Fibroblast of lung (primary cell): ENCODE data around the gene ADAMTS14. TPM values are rescaled to one million over a fixed set of nuclear protein-coding genes. Genes with fewer than 3 reads are reported as not detected.

Experiments
- DNase-seq, 2 donors: peaks; one replicate each; pipeline versions ENCODE4 v3.0.0 to v3.0.0-alpha.2; 2010; ENCODE audit warnings: low read depth in 2 of 2
- H2AFZ ChIP-seq: 2 replicates; pipeline ENCODE4 v1.5.1; 2012; ENCODE audit warnings: low read length, control low read depth, inconsistent platforms
- H3K27ac ChIP-seq: 2 replicates; pipeline ENCODE4 v1.5.1; 2011; ENCODE audit warnings: low read length, control low read depth; ENCODE audit not compliant: insufficient read depth
- H3K27me3 ChIP-seq: 2 replicates; pipeline ENCODE4 v1.5.1; 2011; ENCODE audit warnings: mild to moderate bottlenecking, low read length; ENCODE audit not compliant: control insufficient read depth, insufficient read depth
- H3K36me3 ChIP-seq: 2 replicates; pipeline ENCODE4 v1.5.1; 2011; ENCODE audit warnings: low read length; ENCODE audit not compliant: control insufficient read depth, insufficient read depth
- H3K4me1 ChIP-seq: 2 replicates; pipeline ENCODE4 v1.5.1; 2011; ENCODE audit warnings: low read length; ENCODE audit not compliant: control insufficient read depth, insufficient read depth; ENCODE audit errors: extremely low read depth
- H3K4me2 ChIP-seq: 2 replicates; pipeline ENCODE4 v1.5.1; 2011; ENCODE audit warnings: low read length, control low read depth; ENCODE audit not compliant: insufficient read depth; ENCODE audit errors: extremely low read depth
- H3K4me3 ChIP-seq, 4 experiments: fragments of 200-600 bp in 1 of 4; sonication (generic) in 1 of 4; replicated peaks in 1 of 4; 2 replicates each; pipeline ENCODE4 v1.5.1; 2011 to 2016; ENCODE audit warnings: low read length in 4 of 4, low read depth in 3 of 4, mild to moderate bottlenecking in 3 of 4, control low read depth in 2 of 4, inconsistent platforms in 1 of 4, mixed read lengths in 1 of 4; ENCODE audit not compliant: insufficient read depth in 1 of 4; ENCODE audit errors: control extremely low read depth in 1 of 4
- H3K79me2 ChIP-seq: 2 replicates; pipeline ENCODE4 v1.5.1; 2012; ENCODE audit warnings: mild to moderate bottlenecking, low read length, inconsistent platforms; ENCODE audit not compliant: control insufficient read depth, insufficient read depth
- H3K9ac ChIP-seq: 2 replicates; pipeline ENCODE4 v1.5.1; 2011; ENCODE audit warnings: mild to moderate bottlenecking, low read length, control low read depth; ENCODE audit not compliant: insufficient read depth
- H3K9me3 ChIP-seq: 2 replicates; pipeline ENCODE4 v1.5.1; 2012; ENCODE audit warnings: low read depth, low read length; ENCODE audit not compliant: control insufficient read depth, insufficient read depth
- H4K20me1 ChIP-seq: 2 replicates; pipeline ENCODE4 v1.5.1; 2011; ENCODE audit warnings: low read length; ENCODE audit not compliant: control insufficient read depth, insufficient read depth; ENCODE audit errors: extremely low read depth
- CTCF ChIP-seq, 2 donors: IDR thresholded peaks in 1 of 2; conservative IDR thresholded peaks in 1 of 2; 1 replicate in 1 of 2; 2 replicates in 1 of 2; pipeline ENCODE4 v1.5.1; 2011 to 2012; ENCODE audit warnings: low read length in 2 of 2, control low read depth in 1 of 2, inconsistent platforms in 1 of 2, low read depth in 1 of 2, mild to moderate bottlenecking in 1 of 2
- EZH2 ChIP-seq: IDR thresholded peaks from 2 replicates; pipeline ENCODE4 v1.5.1; 2012; ENCODE audit warnings: low read length, control low read depth, mild to moderate bottlenecking; ENCODE audit errors: missing control alignments
- polyA plus RNA-seq, 2 donors: library from polyadenylated mRNA; depleted of rRNA in 1 of 2; stranded (reverse) in 1 of 2; unstranded in 1 of 2; fragments of >200 nt; gene quantifications; 2 replicates each; pipeline ENCODE4 v1.2.1, GENCODE V29; 2011 to 2012; ENCODE audit warnings: missing spikeins in 1 of 2
- total RNA-seq: library from RNA; depleted of rRNA; stranded (reverse); fragments of >200 nt; gene quantifications from 2 replicates; pipeline ENCODE4 v1.2.1, GENCODE V29; 2014

The ADAMTS14 gene
- total and polyA plus RNA-seq, 2 donors (not counting 1 experiment from before 2014, with no cell fraction given): 4.1 to 6.2 TPM

- Histone ChIP-seq H3K4me2 (no peak overlapping the region), H2AFZ (no peak overlapping the region), H3K9me3 (no peaks in the 10 kb centered on the region), H3K27ac (no peak overlapping the region), H3K79me2 (no peaks in the 10 kb centered on the region), H3K4me3 (no peak overlapping the region), H3K27me3 (peaks cover 3% of the 10 kb centered on the region), H4K20me1 (no peaks in the 10 kb centered on the region), H3K4me1 (peaks cover 12% of the 10 kb centered on the region), H3K36me3 (no peaks in the 10 kb centered on the region), H3K9ac (no peak overlapping the region)
- TF ChIP-seq CTCF (conservative IDR thresholded peaks at IDR 0.05 in 1 of 2, IDR thresholded peaks at IDR 0.05 in 1 of 2; ENCODE audit: low read depth in 1 of 2, low read length in 2 of 2) (no peak), EZH2 (no peak)
- no peak for DNase-seq
Measured at GRCh38 chr10:70650104-70650503, 22.2 kb upstream of the ADAMTS14 start.

- TF ChIP-seq EZH2 (no peak), CTCF (conservative IDR thresholded peaks at IDR 0.05 in 1 of 2, IDR thresholded peaks at IDR 0.05 in 1 of 2; ENCODE audit: low read depth in 1 of 2, low read length in 2 of 2) (no peak)
- Histone ChIP-seq H3K27me3 (no peaks in the 10 kb centered on the region), H3K27ac (no peak overlapping the region), H4K20me1 (no peaks in the 10 kb centered on the region), H3K9me3 (no peaks in the 10 kb centered on the region), H3K4me2 (no peak overlapping the region), H3K4me1 (peaks cover 16% of the 10 kb centered on the region), H3K36me3 (no peaks in the 10 kb centered on the region), H3K4me3 (no peak overlapping the region), H2AFZ (no peak overlapping the region), H3K9ac (no peak overlapping the region), H3K79me2 (no peaks in the 10 kb centered on the region)
- no peak for DNase-seq
Measured at GRCh38 chr10:70650718-70651117, 21.6 kb upstream of the ADAMTS14 start.

GRCh38 chr10:70651661-70652060 lies 20.6 kb upstream of the ADAMTS14 start:
- Histone ChIP-seq H3K9me3 (no peaks in the 10 kb centered on the region), H4K20me1 (no peaks in the 10 kb centered on the region), H3K4me3 (no peak overlapping the region), H3K9ac (no peak overlapping the region), H3K79me2 (no peaks in the 10 kb centered on the region), H3K4me1 (peaks cover 22% of the 10 kb centered on the region), H3K27me3 (no peaks in the 10 kb centered on the region), H2AFZ (no peak overlapping the region), H3K36me3 (no peaks in the 10 kb centered on the region), H3K4me2 (no peak overlapping the region), H3K27ac (peak overlapping the region; percentile 8)
- no peak for DNase-seq
- TF ChIP-seq CTCF (conservative IDR thresholded peaks at IDR 0.05 in 1 of 2, IDR thresholded peaks at IDR 0.05 in 1 of 2; ENCODE audit: low read depth in 1 of 2, low read length in 2 of 2): no peak
- no peak for TF ChIP-seq EZH2
